Activated CD4-positive, alpha-beta T cell treated with anti-CD3 and anti-CD28 coated beads, Interleukin-2, amount 50 U/mL, for 48 hours (primary cell): ENCODE results near the gene MAP3K14.

ENCODE experiments used
- DNase-seq, 2 experiments: peaks; one replicate each; pipeline ENCODE4 v3.0.0-alpha.2; 2020

The MAP3K14 gene

DNA sequence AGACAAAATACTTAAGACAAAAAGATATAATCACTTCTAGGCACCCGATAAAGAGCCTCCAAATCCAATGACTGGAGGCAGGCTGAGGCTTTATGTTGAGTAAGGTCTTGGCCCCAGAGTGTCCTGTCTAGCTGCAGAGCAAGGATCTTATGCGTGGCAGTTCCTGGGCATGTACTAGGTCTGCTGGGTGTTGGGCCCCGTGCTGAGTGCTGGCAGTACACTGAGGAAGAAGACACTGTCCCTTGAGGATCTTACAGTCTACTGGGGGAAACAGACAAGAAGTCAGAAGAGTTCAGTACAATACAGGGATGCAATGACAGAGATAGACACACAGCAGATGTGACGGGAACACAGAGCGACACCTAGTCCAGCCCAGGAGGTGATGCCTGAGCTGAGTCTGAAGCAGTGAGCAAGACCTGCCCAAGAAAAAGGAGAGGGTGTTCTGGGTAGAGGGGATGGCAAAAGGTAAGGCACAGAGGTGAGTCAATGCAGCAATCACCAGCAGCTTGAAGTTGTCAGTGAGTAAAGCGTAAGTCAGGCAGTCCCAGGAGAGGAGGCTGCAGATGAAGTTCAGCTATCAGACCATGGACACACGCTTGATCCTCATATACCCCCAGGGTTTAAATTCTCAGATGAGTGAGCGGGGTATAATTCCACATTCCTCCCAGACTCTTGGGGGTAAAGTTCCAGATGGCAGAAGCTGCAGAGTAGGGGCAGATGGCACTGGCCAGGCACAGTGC, 18.1 kb downstream of the MAP3K14 start:
- DNase-seq = no peak

DNA sequence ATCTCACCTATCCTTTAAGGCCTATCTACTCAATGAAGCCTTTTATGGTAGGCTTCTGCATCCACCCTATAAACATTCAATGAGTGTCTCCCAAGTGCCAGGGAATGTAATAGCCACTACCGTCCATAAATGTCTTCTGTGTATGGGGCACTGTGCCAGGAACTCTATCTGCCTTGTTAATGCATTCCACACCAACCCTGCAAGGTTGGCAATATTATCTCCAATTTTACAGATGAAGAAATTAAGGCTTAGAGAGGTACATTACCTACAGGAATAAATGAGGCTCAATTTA, 20.0 kb downstream of the MAP3K14 start:
- no peak for DNase-seq

DNA sequence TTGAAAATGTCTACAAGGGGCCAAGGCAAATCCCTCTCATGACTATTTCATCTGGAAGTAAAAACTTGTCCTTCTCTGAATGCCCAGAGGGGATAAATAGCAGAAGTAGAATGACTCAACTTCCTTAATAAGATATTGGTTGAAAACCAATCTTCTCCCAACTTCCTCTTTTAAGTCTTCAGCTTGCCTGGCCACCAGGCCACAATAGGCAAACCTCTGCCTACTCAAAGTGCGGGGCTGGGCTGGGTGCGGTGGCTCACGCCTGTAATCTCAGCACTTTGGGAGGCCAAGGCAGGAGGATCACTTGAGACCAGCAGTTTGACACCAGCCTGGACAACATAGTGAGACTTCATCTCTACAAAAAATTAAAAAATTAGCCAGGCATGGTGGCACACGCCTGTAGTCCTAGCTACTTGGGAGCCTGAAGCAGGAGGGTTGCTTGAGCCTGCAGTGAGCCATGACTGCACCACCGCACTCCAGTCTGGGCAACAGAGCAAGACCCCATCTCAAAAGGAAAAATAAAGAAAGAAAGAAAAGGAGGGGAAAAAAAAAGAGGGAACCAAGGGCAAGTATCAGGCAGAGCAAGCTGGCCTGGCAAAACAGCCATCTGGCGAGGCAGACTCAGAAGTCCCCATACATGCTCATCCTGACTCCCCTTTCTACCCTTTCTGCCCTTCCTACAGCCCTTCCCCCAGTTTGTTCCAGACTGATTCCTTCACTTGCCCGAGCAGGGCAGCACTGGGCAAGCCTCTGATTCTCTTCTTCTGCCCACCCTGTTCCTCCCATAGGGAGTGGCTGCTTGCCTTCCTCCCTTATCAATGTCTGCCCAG, 20.6 kb downstream of the MAP3K14 start:
- peak in 1 of 2 experiments; percentile 32 for DNase-seq

DNA sequence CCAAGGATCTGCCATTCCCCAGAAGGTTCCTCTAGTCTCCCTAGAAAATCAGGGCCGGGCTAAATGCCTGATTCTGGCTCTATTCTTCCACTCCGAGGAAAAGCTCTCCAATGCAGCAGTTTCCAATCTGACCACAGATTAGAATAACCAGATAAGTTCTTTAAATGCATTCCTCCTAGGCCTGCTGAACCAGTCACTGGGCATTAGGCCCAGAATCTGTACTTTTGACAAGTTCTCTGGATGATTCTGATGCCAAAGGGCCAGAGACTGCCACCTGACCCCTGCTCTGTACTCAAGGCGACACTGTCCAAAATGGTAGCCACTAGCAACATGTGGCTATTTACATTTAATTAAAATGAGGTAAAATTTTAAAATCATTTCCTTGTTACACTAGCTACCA, 22.3 kb downstream of the MAP3K14 start:
- no peak for DNase-seq

DNA sequence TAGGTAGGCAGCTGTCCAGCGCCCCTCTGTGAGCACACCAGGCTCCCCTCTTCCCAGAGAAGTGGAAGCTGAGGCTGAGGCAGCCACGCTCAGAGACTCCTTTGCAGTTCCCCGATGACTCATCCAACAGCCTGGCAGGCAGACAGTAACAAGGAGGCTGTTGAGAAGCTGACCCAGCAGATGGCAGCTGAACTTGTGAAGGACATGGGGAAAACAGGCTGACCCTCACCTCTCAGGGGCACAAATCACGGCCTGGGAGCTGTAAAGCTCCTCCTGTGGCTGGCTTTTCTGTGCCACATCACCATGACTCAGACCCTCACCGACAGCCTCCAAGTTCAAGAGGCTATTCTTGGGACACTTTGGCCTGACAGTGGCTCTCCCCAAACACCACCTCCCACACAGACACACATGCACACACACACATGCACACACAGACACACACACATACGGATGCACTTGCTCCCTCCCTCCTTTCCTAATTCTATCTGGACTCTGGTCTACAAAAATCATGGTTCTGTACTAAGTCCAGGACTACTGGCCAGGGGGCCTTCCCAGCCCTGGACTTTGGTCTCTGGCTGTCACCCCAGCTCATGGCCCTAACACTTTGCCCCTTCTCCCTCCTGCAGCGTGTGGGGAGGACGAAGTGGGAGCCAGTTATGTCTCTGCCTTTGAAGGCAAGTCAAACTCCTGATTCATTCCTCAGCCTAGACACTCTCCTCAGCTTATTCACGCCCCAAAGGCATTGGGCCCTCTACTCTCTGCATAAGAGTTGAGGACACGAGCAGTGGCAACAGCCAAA, 23.2 kb downstream of the MAP3K14 start:
- DNase-seq = peak in 1 of 2 experiments; percentile 39

DNA sequence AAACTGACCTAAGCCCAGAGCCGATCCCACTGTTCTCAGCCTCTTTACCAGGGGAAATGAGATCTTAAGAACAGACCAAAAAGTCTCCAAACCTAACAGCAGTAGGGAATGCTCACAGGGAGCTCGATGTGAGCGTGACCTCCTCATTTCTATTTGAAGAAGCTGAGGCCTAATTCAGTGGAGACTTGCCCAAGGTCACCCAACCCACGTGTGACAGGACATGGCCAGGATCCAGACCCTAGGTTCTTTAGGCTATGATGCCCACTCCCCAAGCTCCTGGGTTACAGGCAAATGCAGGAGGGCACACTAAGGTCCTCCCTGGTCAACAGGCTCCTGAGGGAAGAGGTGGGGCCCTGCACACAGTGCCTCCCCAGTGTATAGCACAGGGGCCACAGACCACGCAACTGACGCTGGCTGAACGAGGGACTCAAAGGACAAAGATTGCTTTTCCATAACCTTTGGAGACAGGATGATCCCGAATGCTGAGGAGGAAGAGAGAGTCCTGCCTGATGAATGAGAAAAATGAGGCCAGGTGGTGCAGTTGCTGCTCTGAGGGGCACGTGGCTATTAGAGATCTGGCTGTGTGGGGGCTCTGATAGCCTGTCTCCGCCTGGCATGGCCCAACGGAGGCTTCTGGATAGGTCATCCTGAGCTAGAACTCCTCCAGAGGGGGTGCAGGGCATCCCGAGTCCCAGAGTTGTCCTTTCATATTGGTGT, 24.0 kb downstream of the MAP3K14 start:
- DNase-seq = no peak

DNA sequence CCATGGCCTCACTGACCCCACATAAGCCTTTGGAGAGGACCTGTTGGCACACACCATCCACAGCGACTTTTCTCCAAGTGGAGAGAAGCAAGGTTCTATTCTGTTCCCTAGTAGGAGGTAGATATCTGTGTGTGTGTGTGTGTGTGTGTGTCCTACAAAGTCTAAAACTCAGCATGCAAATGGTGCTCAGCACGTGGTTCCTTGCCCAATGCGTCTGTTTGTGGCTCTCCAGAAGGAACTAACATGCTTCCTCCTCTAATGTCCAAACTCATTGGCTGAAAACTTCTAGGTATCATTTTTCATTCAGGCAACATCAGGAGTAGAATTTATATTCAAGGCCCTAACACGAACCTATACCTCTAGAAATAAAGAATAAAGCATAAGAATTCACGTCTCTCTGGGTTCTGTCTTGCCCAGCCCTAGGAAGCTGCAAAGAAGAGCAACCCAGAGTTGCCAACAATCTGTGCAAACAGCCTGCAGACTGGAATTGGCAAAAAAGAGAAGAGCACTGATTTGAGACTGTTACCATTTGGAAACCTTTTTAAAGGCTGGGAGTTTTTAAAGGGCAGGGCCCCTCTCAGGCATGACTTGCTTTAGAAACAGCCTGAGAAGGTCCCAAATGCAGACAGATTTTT, 25.5 kb downstream of the MAP3K14 start:
- no peak for DNase-seq

DNA sequence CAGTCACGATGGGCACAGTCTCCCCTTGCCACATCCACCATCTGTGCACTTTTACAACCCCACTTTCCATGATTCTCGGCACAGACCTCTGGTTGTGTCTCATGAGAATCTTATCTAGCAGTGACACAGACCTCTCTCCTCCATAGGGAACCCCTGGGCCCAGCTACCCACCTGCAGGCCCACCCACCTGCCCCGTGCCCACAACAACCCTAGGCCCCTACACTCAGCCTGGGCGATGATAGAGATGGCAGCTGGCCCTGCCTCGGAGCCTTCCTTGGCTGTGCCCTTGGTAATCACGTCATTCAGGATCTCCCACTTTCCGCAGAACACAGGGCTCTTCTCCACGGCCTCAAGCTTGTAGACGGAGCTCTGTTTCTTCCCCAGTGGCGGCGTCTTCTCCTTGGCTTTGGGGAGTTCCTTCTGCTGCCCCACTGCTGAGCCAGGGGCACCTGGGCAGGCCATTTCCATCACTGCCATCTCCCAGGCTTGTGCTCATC, 26.5 kb downstream of the MAP3K14 start:
- DNase-seq = no peak

DNA sequence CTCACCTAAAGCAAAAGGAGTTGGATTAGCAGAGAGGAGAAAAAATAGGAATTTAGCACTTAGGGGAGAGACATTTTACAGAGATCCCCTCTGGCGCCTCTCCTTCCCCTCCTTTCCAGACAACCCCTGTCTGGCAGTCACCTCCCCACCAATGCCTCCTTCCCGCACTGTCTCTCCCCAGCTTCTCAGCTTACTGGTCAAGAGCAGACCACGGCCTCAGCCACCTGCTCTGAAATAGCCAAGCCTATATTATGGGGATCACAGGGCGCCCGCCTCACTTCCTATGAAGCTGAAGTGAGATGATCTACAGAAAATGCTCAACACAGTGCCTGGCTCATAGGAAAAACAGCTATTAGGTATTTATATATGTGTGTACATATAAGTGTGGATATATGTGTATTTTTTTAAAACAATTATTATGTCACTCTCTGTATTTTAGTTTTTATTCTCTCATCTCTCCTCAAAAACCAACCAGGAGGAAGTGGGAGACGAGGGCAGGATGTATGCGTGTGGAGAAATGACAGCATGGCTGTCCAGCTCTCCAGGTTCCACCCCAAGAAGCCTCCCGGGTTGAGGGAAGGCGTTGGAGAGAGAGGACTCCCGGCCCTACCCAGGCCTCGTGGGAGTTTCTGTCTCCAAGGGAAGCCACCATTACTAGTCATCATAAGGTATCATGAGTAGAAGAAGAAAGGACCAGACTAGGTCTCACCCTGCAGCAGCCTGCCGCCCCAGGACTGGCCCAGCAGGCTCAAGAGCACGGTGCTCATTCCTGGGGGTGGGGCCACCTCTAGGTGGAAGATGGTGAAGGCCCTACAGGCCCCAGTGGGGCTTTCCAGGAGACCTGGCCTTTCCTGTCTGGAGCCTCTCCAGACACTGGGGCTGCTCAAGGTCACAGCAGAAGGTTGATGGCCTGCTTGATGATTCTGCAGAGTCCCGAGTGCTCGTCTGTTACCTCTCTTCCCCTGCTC, 27.2 kb downstream of the MAP3K14 start:
- no peak for DNase-seq

DNA sequence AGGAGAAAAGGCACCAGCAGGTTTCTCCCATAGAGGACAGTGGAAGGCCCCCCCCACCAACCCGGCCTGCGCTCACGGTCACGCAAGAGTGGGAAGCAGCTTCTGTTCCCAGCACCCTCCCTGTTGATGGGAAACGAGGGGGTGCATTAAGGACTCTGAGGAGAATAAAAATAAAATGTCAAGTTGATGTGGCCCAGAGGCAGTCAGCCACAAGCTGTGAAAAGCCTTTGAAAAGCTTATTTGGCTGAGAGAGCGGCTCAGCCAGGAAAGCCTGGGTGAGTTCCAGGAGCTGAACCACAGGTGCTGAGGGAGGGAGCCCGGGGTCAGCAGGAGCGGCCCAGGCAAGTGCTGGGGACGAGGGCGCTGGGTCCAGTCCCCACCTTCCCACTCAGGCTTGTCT, 28.0 kb downstream of the MAP3K14 start:
- DNase-seq = no peak

DNA sequence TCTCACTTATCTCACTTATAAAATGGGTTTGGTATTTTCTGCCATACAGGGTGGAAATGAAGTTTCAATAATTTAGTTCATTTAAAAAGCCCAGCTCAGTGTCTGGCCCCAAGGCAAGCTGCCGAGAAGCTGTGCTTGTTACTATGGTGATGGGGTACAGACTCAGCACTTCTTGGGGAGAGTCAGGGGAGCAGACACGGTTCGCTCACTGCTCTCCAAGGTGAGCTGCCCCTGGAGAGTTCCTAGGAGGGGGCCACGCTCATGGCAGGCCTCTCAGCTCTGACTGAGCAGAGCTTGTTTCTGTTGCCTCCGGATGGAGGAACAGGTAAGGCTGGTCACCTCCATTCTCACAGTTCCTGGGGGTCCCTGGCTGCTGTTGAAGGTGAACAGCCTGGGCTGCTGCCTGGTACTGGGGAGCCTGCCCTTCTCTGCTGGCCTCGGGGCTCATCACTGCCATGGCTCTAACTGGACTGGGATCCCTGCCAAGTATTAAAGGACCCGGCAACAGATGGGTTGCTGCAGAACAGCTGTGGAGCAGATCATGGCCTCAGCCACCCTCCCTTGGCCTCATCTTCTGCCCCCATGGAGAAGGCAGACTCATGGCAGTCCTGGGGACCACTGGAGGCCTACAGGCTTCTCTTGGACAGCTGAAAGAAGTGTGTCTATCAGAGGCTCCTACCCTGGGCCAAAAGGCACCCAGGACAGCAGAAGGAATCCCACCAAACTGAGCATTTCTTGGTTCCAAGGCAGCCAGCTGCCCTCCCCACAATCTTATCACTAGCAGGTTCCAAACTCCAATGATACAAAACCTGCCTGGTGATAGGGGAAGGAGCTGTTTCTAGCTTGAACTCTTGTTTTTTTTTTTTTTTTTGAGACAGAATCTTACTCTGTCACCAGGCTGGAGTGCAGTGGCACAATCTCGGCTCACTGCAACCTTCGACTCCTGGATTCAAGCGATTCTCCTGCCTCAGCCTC, 29.0 kb downstream of the MAP3K14 start:
- DNase-seq = no peak

DNA sequence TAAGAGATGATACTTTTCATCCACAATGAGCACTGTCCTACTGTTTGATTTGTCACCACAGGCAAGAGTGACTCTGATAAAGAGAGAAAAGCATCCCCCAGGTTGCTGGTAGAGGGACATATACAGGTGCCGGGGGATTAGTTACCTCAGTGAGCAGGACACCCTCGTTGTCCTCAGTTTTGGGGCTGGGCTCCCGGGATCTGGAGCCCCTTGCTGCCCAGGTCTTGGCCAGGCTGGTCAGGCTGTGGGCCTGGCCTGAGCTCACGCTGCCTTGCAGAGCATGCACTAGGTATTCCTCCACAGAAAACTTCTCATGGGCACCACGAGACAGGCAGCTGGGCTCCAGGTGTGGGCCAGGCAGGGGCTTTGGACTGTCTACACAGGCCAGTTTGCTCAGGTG, 30.5 kb downstream of the MAP3K14 start:
- DNase-seq = no peak

DNA sequence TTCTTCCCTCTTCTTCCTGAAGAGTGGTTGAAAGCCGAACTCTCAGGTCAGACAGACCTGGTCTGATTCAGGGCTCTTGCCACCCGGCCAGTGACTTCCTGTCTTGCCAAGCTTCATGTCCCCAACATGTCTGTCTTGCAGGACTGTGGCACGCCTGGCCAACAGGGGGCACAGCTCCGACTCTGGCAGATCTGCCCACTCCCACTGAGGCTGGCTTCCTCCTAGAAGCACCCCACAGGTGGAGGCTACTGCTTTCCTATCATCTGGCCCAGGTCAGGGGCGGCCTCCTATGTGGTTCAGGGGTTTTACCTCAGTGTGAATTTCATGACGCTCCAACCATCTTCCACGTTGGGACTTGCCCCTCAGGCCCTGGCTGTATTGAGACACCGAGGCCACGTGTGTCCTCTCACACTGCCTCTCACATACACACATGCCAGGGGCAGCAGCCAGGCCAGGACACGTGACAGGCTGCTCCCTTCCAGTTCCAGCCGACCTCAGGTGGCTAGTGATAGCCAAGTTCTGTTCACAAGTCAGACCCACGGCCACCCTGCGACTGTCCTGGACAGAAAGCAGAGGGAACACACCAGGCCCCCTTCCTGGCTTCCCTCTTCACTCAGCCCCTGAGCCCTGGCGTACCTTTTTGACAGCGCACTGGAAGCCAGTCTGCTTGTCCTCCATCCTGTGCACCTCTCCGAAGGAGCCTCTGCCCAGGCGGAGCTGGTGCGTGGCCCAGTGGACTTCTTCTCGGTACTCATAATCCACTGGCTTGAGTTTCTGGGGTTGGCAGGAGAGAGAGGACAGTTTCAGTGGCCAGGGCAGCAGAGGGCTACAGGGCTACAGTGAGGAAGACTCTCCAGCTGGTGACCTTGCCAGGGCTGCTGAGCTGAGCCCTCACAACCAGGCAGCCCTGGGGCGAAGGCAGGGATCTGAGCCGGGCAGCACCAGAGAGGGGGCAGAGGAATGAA, 32.4 kb downstream of the MAP3K14 start:
- peak; percentile 55 to 57 for DNase-seq

DNA sequence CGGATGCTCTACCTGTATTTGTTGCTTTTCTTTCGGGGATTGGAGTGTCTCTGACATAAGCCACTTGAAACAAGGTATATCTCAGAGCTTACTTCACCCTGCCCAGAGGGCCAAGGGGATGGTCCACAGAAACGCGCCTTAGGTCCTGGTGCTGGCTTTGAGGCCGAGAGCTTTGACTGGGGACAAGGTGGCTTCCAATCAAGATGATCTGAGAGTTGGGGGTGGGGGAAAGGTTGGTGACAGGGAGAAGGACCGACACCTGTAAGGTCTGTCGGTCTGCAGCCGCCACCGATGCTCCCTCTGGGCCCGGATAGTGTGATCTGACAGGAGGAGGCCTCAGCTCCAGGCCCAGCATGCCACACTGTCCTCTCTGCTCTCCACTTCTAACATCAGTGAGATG, 33.1 kb downstream of the MAP3K14 start:
- no peak for DNase-seq

DNA sequence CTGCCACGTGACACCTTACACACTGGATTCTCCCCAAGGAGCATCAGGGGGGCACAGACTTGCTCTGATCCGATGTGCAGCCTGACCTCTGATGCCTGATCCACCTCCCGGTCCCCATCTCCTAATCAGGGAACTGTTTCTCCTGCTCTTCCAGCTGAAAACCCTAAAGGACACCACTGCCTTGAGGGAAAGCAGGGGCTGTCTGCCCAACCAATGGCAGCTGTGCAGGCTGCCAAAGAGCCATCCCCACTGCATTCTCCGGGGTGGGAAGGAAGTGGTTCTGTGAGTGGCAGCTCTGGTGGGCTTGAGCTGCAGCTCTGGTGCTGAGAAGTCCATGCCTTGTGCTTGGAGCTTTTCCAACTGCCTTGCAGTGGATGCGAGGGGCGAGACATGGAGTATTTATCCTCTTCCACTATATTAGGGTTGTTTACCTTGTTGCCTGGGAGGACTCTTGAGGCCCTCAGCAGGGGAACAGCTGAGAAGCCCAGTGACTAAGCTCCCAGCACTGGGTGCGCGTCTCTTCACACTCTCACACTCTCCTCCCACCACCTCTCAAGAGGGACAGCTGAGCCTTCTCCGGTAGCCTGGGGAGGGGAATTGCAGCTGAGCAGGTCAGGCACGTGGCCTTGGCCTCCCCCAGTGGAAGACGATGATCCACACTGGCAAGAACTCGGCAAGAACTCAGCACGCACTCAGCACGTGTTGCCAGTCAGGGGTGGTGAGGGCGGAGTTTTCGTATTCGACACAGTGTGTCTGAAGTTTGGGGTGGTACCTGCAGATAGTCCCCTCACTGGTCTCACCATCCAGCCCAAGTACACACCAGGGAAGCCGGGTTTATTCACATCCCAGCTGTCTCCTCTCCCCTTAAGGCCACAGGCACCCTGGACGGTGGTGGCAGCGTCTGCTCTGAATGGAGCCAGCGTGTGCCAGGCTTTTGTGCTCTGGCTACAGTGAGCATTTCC, 33.9 kb downstream of the MAP3K14 start:
- DNase-seq = no peak

DNA sequence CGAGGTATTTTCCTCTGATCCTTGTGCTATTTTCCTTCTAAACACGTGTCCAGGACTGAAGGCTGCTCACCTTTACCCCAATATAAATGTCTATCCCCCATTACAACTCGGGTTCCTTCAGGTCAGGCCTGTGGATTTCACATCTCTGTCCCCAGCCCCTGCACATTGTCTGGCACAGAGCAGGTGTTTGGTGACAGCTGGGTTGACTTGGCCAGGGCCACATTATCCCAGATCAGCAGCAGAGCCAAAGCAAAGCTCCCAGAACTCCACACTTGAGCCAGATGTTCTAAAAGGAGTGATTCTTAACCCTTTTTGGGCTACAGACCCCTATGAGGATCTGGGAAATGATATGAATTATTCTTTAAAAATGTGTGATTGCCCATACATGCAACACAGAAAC, 36.9 kb downstream of the MAP3K14 start:
- no peak for DNase-seq

DNA sequence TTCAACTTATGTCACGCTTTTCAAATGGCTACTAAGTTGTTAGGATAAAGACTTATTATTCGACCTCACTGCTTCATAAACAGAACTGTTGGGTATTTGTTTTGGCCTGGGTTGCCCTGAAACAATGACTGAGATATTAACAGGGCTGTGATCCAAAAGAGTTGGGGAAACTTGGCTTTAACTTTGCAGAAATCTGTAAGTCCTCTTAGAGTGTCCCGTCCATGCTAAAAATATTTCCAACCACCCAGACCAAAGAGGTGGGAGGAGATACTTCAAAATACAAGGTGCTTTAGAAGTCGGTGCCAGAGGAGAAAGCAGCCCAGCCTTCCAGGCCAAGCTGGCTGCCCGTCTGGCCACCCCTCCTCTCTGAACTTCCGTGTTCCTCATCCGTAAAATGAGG, 38.8 kb downstream of the MAP3K14 start:
- no peak for DNase-seq
